Renal cortex interstitium (tissue), 15 donors: Measurements from ENCODE around the gene HDHD2. TPM values are rescaled to one million over a fixed set of nuclear protein-coding genes. Genes with fewer than 3 reads are reported as not detected.
"Not testable (repeated sequence)": the region's sequence is repeated elsewhere in the genome, so short reads cannot be mapped to it uniquely, and the experiment has no call there.

ENCODE experiments used
- DNase-seq, 11 donors: peaks; one replicate each; pipeline ENCODE4 v3.0.0-alpha.2; 2013; ENCODE audit warnings: low read depth in 9 of 11, low spot score in 4 of 11; ENCODE audit errors: extremely low read depth in 1 of 11
- long read RNA-seq, 16 experiments: transcript quantifications; one replicate each; lab custom pipeline, GENCODE V29; 2026
- polyA plus RNA-seq, 3 donors: library from polyadenylated mRNA; unstranded; fragments of 120-200 nt; gene quantifications; one replicate each; pipeline ENCODE4 v1.2.1, GENCODE V29; 2013; ENCODE audit not compliant: insufficient read length in 3 of 3

HDHD2 gene
- 10 to 100 TPM; 46.4 to 59.0 (median 52.9) TPM for polyA plus RNA-seq
- long read RNA-seq, donor 1, transcript HDHD2-201 (7 exons, 2,212 nt), result major isoform, 11 of 17 reads
- long read RNA-seq, donor 1, partial matches to known transcripts, result 0 of 17 reads
- long read RNA-seq, donor 1, other reads (novel, unspliced or antisense), result 0 of 17 reads
- long read RNA-seq, donor 2, transcript HDHD2-201 (7 exons, 2,212 nt), result major isoform, 10 of 17 reads
- long read RNA-seq, donor 2, partial matches to known transcripts, result 0 of 17 reads
- long read RNA-seq, donor 2, other reads (novel, unspliced or antisense), result 0 of 17 reads
- long read RNA-seq, donor 3, transcript HDHD2-201 (7 exons, 2,212 nt), result major isoform, 10 of 16 reads
- long read RNA-seq, donor 3, partial matches to known transcripts, result 0 of 16 reads
- long read RNA-seq, donor 3, other reads (novel, unspliced or antisense), result 0 of 16 reads
- long read RNA-seq, donor 4, transcript HDHD2-206 (1 exons, 3,229 nt), result minor isoform, 5 of 26 reads
- long read RNA-seq, donor 4, transcript HDHD2-201 (7 exons, 2,212 nt), result major isoform, 8 of 26 reads
- long read RNA-seq, donor 4, transcript HDHD2-205 (7 exons, 2,224 nt), result minor isoform, 5 of 26 reads
- long read RNA-seq, donor 4, partial matches to known transcripts, result 8 of 26 reads
- long read RNA-seq, donor 4, other reads (novel, unspliced or antisense), result 0 of 26 reads
- long read RNA-seq, donor 5, result 0 reads
- long read RNA-seq, donor 6, transcript HDHD2-206 (1 exons, 3,229 nt), result minor isoform, 9 of 33 reads
- long read RNA-seq, donor 6, transcript HDHD2-201 (7 exons, 2,212 nt), result major isoform, 15 of 33 reads
- long read RNA-seq, donor 6, partial matches to known transcripts, result 6 of 33 reads
- long read RNA-seq, donor 6, other reads (novel, unspliced or antisense), result 0 of 33 reads
- long read RNA-seq, donor 7, transcript HDHD2-205 (7 exons, 2,224 nt), result minor isoform, 7 of 31 reads
- long read RNA-seq, donor 7, transcript HDHD2-201 (7 exons, 2,212 nt), result major isoform, 13 of 31 reads
- long read RNA-seq, donor 7, partial matches to known transcripts, result 7 of 31 reads
- long read RNA-seq, donor 7, other reads (novel, unspliced or antisense), result 0 of 31 reads
- long read RNA-seq, donor 8, result 0 reads
- long read RNA-seq, donor 9, transcript HDHD2-201 (7 exons, 2,212 nt), result major isoform, 7 of 24 reads
- long read RNA-seq, donor 9, partial matches to known transcripts, result 10 of 24 reads
- long read RNA-seq, donor 9, other reads (novel, unspliced or antisense), result 0 of 24 reads
- long read RNA-seq, donor 10, transcript HDHD2-201 (7 exons, 2,212 nt), result major isoform, 12 of 26 reads
- long read RNA-seq, donor 10, partial matches to known transcripts, result 7 of 26 reads
- long read RNA-seq, donor 10, other reads (novel, unspliced or antisense), result 0 of 26 reads
- long read RNA-seq, donor 11, transcript HDHD2-201 (7 exons, 2,212 nt), result major isoform, 8 of 20 reads
- long read RNA-seq, donor 11, transcript HDHD2-206 (1 exons, 3,229 nt), result major isoform, 8 of 20 reads
- long read RNA-seq, donor 11, partial matches to known transcripts, result 0 of 20 reads
- long read RNA-seq, donor 11, other reads (novel, unspliced or antisense), result 0 of 20 reads
- long read RNA-seq, donor 12, transcript HDHD2-201 (7 exons, 2,212 nt), result major isoform, 5 of 10 reads
- long read RNA-seq, donor 12, partial matches to known transcripts, result 0 of 10 reads
- long read RNA-seq, donor 12, other reads (novel, unspliced or antisense), result 0 of 10 reads
- long read RNA-seq, donor 13, result 0 reads
- long read RNA-seq, donor 14, transcript HDHD2-201 (7 exons, 2,212 nt), result major isoform, 13 of 24 reads
- long read RNA-seq, donor 14, transcript HDHD2-206 (1 exons, 3,229 nt), result minor isoform, 8 of 24 reads
- long read RNA-seq, donor 14, partial matches to known transcripts, result 0 of 24 reads
- long read RNA-seq, donor 14, other reads (novel, unspliced or antisense), result 0 of 24 reads
- long read RNA-seq, donor 15, transcript HDHD2-201 (7 exons, 2,212 nt), result major isoform, 6 of 16 reads
- long read RNA-seq, donor 15, partial matches to known transcripts, result 6 of 16 reads
- long read RNA-seq, donor 15, other reads (novel, unspliced or antisense), result 0 of 16 reads
- long read RNA-seq, donor 16, transcript HDHD2-206 (1 exons, 3,229 nt), result minor isoform, 9 of 47 reads
- long read RNA-seq, donor 16, transcript HDHD2-201 (7 exons, 2,212 nt), result major isoform, 25 of 47 reads
- long read RNA-seq, donor 16, transcript HDHD2-205 (7 exons, 2,224 nt), result minor isoform, 13 of 47 reads
- long read RNA-seq, donor 16, partial matches to known transcripts, result 0 of 47 reads
- long read RNA-seq, donor 16, other reads (novel, unspliced or antisense), result 0 of 47 reads

GRCh38 chr18:47150029-47150823 is at the start of gene HDHD2:
TSS of gene HDHD2 (minus strand) at chr18:47150500. CDS start at chr18:47136439, 14,061 bp downstream.
- DNase-seq, result peak in 10 of 11 donors; percentile 51 to 81 (median 68)

GRCh38 chr18:47195961-47196360 is 45.7 kb upstream of the HDHD2 start:
- DNase-seq, result not testable (repeated sequence)

GRCh38 chr18:47191961-47192360 is 41.7 kb upstream of the HDHD2 start:
- DNase-seq, result no peak

- DNase-seq, result no peak
These were observed 37.4 kb upstream of the HDHD2 start for GRCh38 chr18:47187721-47188120.

- peak in 1 of 11 donors; percentile 7 for DNase-seq
These were observed 34.2 kb upstream of the HDHD2 start for GRCh38 chr18:47184419-47185050.

GRCh38 chr18:47182156-47182555 is 31.9 kb upstream of the HDHD2 start:
- not testable (repeated sequence) for DNase-seq

- no peak for DNase-seq
These were observed 30.5 kb upstream of the HDHD2 start for GRCh38 chr18:47180765-47181164.

- DNase-seq, result no peak
These were observed 29.2 kb upstream of the HDHD2 start for GRCh38 chr18:47179520-47179919.

GRCh38 chr18:47175898-47176575 is 25.7 kb upstream of the HDHD2 start, which contains the start of gene IER3IP1:
TSS of gene IER3IP1 (minus strand) at chr18:47176364. CDS start at chr18:47176277, 87 bp downstream.
- DNase-seq, result peak; percentile 65 to 89 (median 81)

- no peak for DNase-seq
These were observed 25.1 kb upstream of the HDHD2 start for GRCh38 chr18:47175283-47175897.

- DNase-seq, result peak in 2 of 11 donors; percentile 28 to 38
These were observed 24.3 kb upstream of the HDHD2 start for GRCh38 chr18:47174545-47175116.

- no peak for DNase-seq
These were observed 22.2 kb upstream of the HDHD2 start for GRCh38 chr18:47172476-47172875.

- DNase-seq, result no peak
These were observed 18.6 kb upstream of the HDHD2 start for GRCh38 chr18:47168913-47169312.

GRCh38 chr18:47168509-47168908 is 18.2 kb upstream of the HDHD2 start:
- DNase-seq, result no peak
